ENCODE results near the gene ZNF620. TPM values are rescaled to one million over a fixed set of nuclear protein-coding genes. Genes with fewer than 3 reads are reported as not detected.

Gene ZNF620
- total RNA-seq, 2 experiments from 2014 or later = 0.82 to 1.0 TPM

- Mint-ChIP-seq H3K27me3 (no peaks in the 10 kb centered on the region), H3K9me3 (no peaks in the 10 kb centered on the region), H3K27ac (no peak overlapping the region), H3K4me3 (no peak overlapping the region), H3K4me1 (ENCODE audit: low read depth) (no peaks in the 10 kb centered on the region), H3K36me3 (ENCODE audit: low read depth) (peaks cover 5% of the 10 kb centered on the region)
- ChIA-PET POLR2A (interaction anchor here (1.6 kb wide), 1 partner anchor 38 kb away, joined by 3 read pairs; the partner anchor contains the start of gene RPL14), CTCF (interaction anchor here (1.8 kb wide), 1 partner anchor 11 kb away, joined by 4 read pairs; no protein-coding TSS in a partner anchor)
- Histone ChIP-seq H3K27ac (ENCODE audit: low read depth in 1 of 2, low read length in 2 of 2) (no peak overlapping the region), H3K9me3 (ENCODE audit: control insufficient read depth in 1 of 2, insufficient read depth in 1 of 2, low read length in 2 of 2) (no peaks in the 10 kb centered on the region), H3K4me3 (ENCODE audit: low read length) (no peak overlapping the region), H3K27me3 (ENCODE audit: control insufficient read depth in 1 of 2, insufficient read depth in 2 of 2, low read length in 2 of 2) (no peaks in the 10 kb centered on the region), H3K36me3 (ENCODE audit: insufficient read depth, low read length) (no peaks in the 10 kb centered on the region), H3K4me1 (ENCODE audit: insufficient read depth, low read length) (no peaks in the 10 kb centered on the region)
- no peak for TF ChIP-seq CTCF (IDR thresholded peaks at IDR 0.05)
- DNase-seq (no peak), ATAC-seq (ENCODE audit: poor library complexity) (no peak)
- intact Hi-C loops (cut with DNase I, micrococcal nuclease) = no loop called here
These were observed 11.1 kb upstream of the ZNF620 start for GRCh38 chr3:40494698-40495097.

GRCh38 chr3:40497288-40497687 lies 8.6 kb upstream of the ZNF620 start:
- POLR2A ChIA-PET = no interaction called here
- no peaks in the 10 kb centered on the region for H3K27me3 ChIP-seq (ENCODE audit: control insufficient read depth in 1 of 2, insufficient read depth in 2 of 2, low read length in 2 of 2)

DNA sequence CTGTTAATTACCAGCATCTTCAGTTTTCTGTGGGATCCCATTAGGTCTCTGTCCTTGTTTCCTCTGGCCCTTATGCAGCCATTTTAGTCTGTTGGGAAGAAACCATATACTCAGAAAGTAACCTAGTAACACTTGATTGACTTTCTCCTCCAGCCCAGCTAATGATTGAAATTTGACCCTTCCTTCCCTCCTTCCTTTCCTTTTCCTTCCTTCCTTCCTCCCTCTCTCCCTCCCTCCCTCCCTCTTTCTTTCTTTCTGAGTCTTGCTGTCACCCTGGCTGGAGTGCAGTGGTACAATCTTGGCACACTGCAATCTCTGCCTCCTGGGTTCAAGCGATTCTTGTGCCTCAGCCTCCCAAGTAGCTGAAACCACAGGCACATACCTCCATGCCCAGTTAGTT lies 5.9 kb upstream of the ZNF620 start:
- CTCF ChIA-PET = no interaction called here
- Mint-ChIP-seq H3K4me1 (ENCODE audit: low read depth) (peaks cover 3% of the 10 kb centered on the region), H3K36me3 (ENCODE audit: low read depth) (no peaks in the 10 kb centered on the region), H3K9me3 (no peaks in the 10 kb centered on the region), H3K27ac (no peak overlapping the region), H3K27me3 (no peaks in the 10 kb centered on the region), H3K4me3 (no peak overlapping the region)
- Histone ChIP-seq H3K27ac (ENCODE audit: low read depth in 1 of 2, low read length in 2 of 2) (no peak overlapping the region), H3K4me1 (ENCODE audit: insufficient read depth, low read length) (no peaks in the 10 kb centered on the region), H3K36me3 (ENCODE audit: insufficient read depth, low read length) (no peaks in the 10 kb centered on the region), H3K9me3 (ENCODE audit: control insufficient read depth in 1 of 2, insufficient read depth in 1 of 2, low read length in 2 of 2) (no peaks in the 10 kb centered on the region), H3K4me3 (ENCODE audit: low read length) (no peak overlapping the region), H3K27me3 (ENCODE audit: control insufficient read depth in 1 of 2, insufficient read depth in 2 of 2, low read length in 2 of 2) (no peaks in the 10 kb centered on the region)
- intact Hi-C loops (cut with DNase I, micrococcal nuclease) = no loop called here
- DNase-seq = no peak
- no peak for TF ChIP-seq CTCF (IDR thresholded peaks at IDR 0.05)
- no peak for ATAC-seq (ENCODE audit: poor library complexity)
- POLR2A ChIA-PET = no interaction called here

More at GRCh38 chr3:40497288-40497687, 8.6 kb upstream of the ZNF620 start:
- no peak overlapping the region for H3K27ac ChIP-seq (ENCODE audit: low read depth in 1 of 2, low read length in 2 of 2)
- Mint-ChIP-seq H3K27ac (no peak overlapping the region), H3K9me3 (no peaks in the 10 kb centered on the region), H3K27me3 (no peaks in the 10 kb centered on the region), H3K4me3 (no peak overlapping the region), H3K4me1 (ENCODE audit: low read depth) (no peaks in the 10 kb centered on the region), H3K36me3 (ENCODE audit: low read depth) (no peaks in the 10 kb centered on the region)
- no peaks in the 10 kb centered on the region for H3K9me3 ChIP-seq (ENCODE audit: control insufficient read depth in 1 of 2, insufficient read depth in 1 of 2, low read length in 2 of 2)
- no peaks in the 10 kb centered on the region for H3K4me1 ChIP-seq (ENCODE audit: insufficient read depth, low read length)
- CTCF ChIA-PET = no interaction called here
- no peak for ATAC-seq (ENCODE audit: poor library complexity)
- no peak overlapping the region for H3K4me3 ChIP-seq (ENCODE audit: low read length)
- H3K36me3 ChIP-seq (ENCODE audit: insufficient read depth, low read length) = no peaks in the 10 kb centered on the region
- intact Hi-C loops (cut with DNase I, micrococcal nuclease) = no loop called here
- no peak for DNase-seq
- TF ChIP-seq CTCF (IDR thresholded peaks at IDR 0.05) = no peak

All from CD4-positive, alpha-beta T cell (primary cell).